Heart right ventricle (tissue), 16 donors: ENCODE measurements around the gene SPDYE6. TPM values are rescaled to one million over a fixed set of nuclear protein-coding genes. Genes with fewer than 3 reads are reported as not detected.

Experiments
- ATAC-seq, 8 donors: fragments of 200-7000 bp; cut with Tn5 transposase; one replicate each; pipeline ENCODE4 v1.9.1; 2020; ENCODE audit warnings: mild to moderate bottlenecking in 8 of 8, moderate library complexity in 8 of 8, moderate number of reproducible peaks in 1 of 8
- DNase-seq, 2 donors: peaks; one replicate each; pipeline ENCODE4 v3.0.0-alpha.2; 2020
- H3K27ac ChIP-seq, 10 donors: fragments of 200-600 bp; sonication (generic) in 2 of 10; one replicate each; pipeline versions ENCODE4 v1.5.0 to v1.8.0; 2020 to 2022; ENCODE audit warnings: mild to moderate bottlenecking in 3 of 10
- H3K27me3 ChIP-seq, 7 donors: fragments of 200-600 bp; one replicate each; pipeline ENCODE4 v1.8.0; 2021 to 2022; ENCODE audit warnings: mild to moderate bottlenecking in 2 of 7
- H3K36me3 ChIP-seq, 9 donors: fragments of 200-600 bp; sonication (generic) in 1 of 9; one replicate each; pipeline versions ENCODE4 v1.5.0 to v1.8.0; 2020 to 2022; ENCODE audit warnings: mild to moderate bottlenecking in 2 of 9
- H3K4me1 ChIP-seq, 9 donors: fragments of 200-600 bp; sonication (generic) in 1 of 9; one replicate each; pipeline versions ENCODE4 v1.5.0 to v1.8.0; 2020 to 2022; ENCODE audit warnings: mild to moderate bottlenecking in 4 of 9
- H3K4me3 ChIP-seq, 10 donors: fragments of 200-600 bp; sonication (generic) in 2 of 10; one replicate each; pipeline versions ENCODE4 v1.5.0 to v1.8.0; 2020 to 2022; ENCODE audit warnings: mild to moderate bottlenecking in 7 of 10, moderate library complexity in 2 of 10
- H3K9me3 ChIP-seq, 11 donors: fragments of 200-600 bp in 10 of 11; sonication (generic) in 2 of 11; one replicate each; pipeline versions ENCODE4 v1.5.0 to v1.8.0; 2013 to 2022; ENCODE audit warnings: mild to moderate bottlenecking in 2 of 11, control low read depth in 1 of 11, moderate library complexity in 1 of 11
- WGBS, 2 donors: extraction: QIAGEN DNeasy Blood & Tissue Kit; methylation state at CpG; one replicate each; pipeline ENCODE4 v1.1.7; 2013; ENCODE audit warnings: inconsistent platforms in 1 of 2; 5-methylcytosine and 5-hydroxymethylcytosine counted together
- intact Hi-C, 10 donors: fragments of 100-400 bp; cut with DNase I; formaldehyde crosslinking; loops; one replicate each; pipeline versions ENCODE4 v1.11.1 to v1.14.2; 2022
- polyA plus RNA-seq, 2 donors: library from polyadenylated mRNA; stranded (reverse); fragments of 200-250 nt; gene quantifications; one replicate each; pipeline ENCODE4 v1.2.3, GENCODE V29; 2013
- total RNA-seq, 10 donors: library from RNA; stranded (reverse); fragmentation: NEBNext Ultra II Directional in 3 of 10; extraction: Animal tissue kit (Norgen Biotek cat#: 25700) in 3 of 10; gene quantifications; one replicate each; pipeline versions ENCODE4 v1.2.1 to v1.2.4, GENCODE V29; 2021 to 2023
- TF ChIP-seq, protein P1 (sequence below), 9 donors: fragments of 200-600 bp; sonication (generic) in 2 of 9; IDR thresholded peaks; one replicate each; pipeline versions ENCODE4 v1.5.0 to v1.8.0; 2021 to 2022; ENCODE audit warnings: antibody characterized with exemption in 9 of 9, mild to moderate bottlenecking in 5 of 9, moderate library complexity in 1 of 9
- donor health status: Arrhythmogenic right ventricular cardiomyopathy.
- donor health status: ischemic (EF 13 %, LVEDD 7.1; RV severe dilation, severe dysfunction).
- donor health status: healthy with polysubstance abuse.
- donor health status: DM: no; HTN: yes; CAD: no.
- donor health status: DM: no; HTN: no; CAD: no.
- donor health status: ischemic (EF 25% LVEDD 6.9; RV normal size, moderate dysfunction).
- donor health status: ischemic (EF 25% LVEDD 5.7; RV mildly dilated, moderate dysfunction).
- donor health status: healthy.
- donor health status: DM: yes; HTN: yes; CAD: no.
- donor health status: Ischemic cardiomyopathy.
- donor health status: ischemic (EF 35%, LVEDD 5.7; RV mildly dilated, moderate dysfunction).
- donor health status: nonischemic (EF 11% LVEDD 7.7; RV severe dilation, severe dysfunction).
- donor health status: DM: yes; HTN: yes; CAD: no.
- donor health status: PGD.
- donor health status: ischemic (EF 29% LVEDD 5.4; RV normal size, mild dysfunction).
- donor health status: nonischemic (EF 23%, LVEDD 6.1; RV moderate dilation, normal function).

SPDYE6 gene
- total and polyA plus RNA-seq, 12 donors, result 0.03 to 0.29 TPM; not detected in 10

GRCh38 chr7:102393467-102393866 is 37.2 kb upstream of the SPDYE6 start:
- peaks cover 0 to 18% (median 14%) of the 10 kb centered on the region in 9 donors for H3K4me1 ChIP-seq
- H3K27ac ChIP-seq, result no peak overlapping the region
- ATAC-seq, result no peak
- intact Hi-C loops, result loop anchor here in 3 of 10 donors (5.0 to 10.0 kb wide), 3 partner anchors 111 to 851 kb away; no protein-coding TSS in a partner anchor
- no peak overlapping the region for H3K4me3 ChIP-seq
- H3K9me3 ChIP-seq, result no peaks in the 10 kb centered on the region
- TF ChIP-seq, protein P1, sequence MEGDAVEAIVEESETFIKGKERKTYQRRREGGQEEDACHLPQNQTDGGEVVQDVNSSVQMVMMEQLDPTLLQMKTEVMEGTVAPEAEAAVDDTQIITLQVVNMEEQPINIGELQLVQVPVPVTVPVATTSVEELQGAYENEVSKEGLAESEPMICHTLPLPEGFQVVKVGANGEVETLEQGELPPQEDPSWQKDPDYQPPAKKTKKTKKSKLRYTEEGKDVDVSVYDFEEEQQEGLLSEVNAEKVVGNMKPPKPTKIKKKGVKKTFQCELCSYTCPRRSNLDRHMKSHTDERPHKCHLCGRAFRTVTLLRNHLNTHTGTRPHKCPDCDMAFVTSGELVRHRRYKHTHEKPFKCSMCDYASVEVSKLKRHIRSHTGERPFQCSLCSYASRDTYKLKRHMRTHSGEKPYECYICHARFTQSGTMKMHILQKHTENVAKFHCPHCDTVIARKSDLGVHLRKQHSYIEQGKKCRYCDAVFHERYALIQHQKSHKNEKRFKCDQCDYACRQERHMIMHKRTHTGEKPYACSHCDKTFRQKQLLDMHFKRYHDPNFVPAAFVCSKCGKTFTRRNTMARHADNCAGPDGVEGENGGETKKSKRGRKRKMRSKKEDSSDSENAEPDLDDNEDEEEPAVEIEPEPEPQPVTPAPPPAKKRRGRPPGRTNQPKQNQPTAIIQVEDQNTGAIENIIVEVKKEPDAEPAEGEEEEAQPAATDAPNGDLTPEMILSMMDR (IDR thresholded peaks at IDR 0.05), result no peak
- 88 to 91% methylated on average over 9 of the region's 9 CpGs for WGBS, 2 donors
- DNase-seq, result no peak
- no peaks in the 10 kb centered on the region for H3K27me3 ChIP-seq
- H3K36me3 ChIP-seq, result peaks cover 0 to 41% (median 0%) of the 10 kb centered on the region in 9 donors

DNA sequence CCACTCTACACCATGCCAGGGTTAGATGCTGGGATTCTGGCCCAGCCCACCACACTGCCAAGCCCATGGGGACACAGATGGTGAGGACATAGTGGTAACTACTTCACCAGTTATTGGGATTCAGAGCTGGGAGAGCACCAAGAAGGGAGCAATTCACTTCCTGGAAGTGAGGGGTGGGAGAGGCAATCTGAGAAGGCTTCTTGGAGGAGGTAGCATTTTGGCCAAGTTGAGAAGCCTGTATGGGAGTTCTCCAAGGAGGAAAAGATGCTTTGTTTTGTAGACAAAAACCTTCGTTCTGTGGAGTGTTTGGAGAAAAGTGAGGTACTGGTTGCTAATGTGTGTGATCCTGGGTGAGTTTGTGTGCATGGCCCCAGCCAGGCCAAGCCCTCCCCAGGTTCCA is 36.1 kb upstream of the SPDYE6 start:
- Histone ChIP-seq H3K4me1 (peaks cover 0 to 16% (median 11%) of the 10 kb centered on the region in 9 donors), H3K4me3 (no peak overlapping the region), H3K27me3 (no peaks in the 10 kb centered on the region), H3K27ac (no peak overlapping the region), H3K36me3 (peaks cover 0 to 41% (median 0%) of the 10 kb centered on the region in 9 donors), H3K9me3 (no peaks in the 10 kb centered on the region)
- no peak for DNase-seq
- no peak for ATAC-seq
- TF ChIP-seq, protein P1 (IDR thresholded peaks at IDR 0.05), result no peak
- intact Hi-C loops, result loop anchor here in 3 of 10 donors (5.0 to 10.0 kb wide), 3 partner anchors 110 to 850 kb away; no protein-coding TSS in a partner anchor
- WGBS, 2 donors, result 89 to 100% methylated on average over 1 of the region's 1 CpG

DNA sequence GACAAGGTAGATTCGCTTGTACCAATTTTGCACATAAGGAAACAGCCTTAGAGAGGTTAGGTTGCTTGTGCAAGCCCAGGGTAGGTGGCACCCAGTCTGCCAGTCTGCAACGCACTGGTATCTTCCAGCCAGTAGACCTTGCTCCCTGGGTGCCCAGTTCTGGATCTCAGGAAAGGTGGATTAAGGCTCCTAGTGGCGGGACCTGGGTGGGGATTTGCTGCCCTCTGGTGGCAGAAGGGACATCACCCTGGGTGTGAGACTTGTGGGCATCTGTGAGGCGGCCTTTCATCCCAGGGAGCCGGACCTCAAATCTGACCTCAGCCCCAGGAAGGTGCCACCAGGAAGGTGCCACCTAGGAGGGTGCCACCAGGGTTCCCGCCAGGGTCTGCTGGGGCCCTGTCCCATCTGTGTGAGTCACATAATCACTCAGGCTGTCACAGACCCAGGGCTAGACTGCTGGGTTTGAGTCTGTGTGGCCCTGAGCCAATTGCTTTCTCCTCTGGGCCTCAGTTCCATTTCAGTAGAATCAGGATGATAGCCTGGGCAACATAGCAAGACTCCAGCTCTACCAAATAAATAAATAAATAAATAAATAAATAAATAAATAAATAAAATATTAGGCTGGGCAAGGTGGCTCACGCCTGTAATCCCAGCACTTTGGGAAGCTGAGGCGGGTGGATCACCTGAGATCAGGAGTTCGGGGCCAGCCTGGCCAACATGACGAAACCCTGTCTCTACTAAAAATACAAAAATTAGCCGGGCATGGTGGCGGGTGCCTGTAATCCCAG is 34.6 kb upstream of the SPDYE6 start:
- Histone ChIP-seq H3K9me3 (no peaks in the 10 kb centered on the region), H3K27ac (no peak overlapping the region), H3K27me3 (no peaks in the 10 kb centered on the region), H3K36me3 (peaks cover 0 to 55% (median 0%) of the 10 kb centered on the region in 9 donors), H3K4me1 (peaks cover 0 to 8% (median 6%) of the 10 kb centered on the region in 9 donors), H3K4me3 (no peak overlapping the region)
- WGBS, 2 donors, result 64 to 68% methylated on average over 10 to 12 of the region's 12 CpGs
- intact Hi-C loops, result loop anchor here (1.0 to 10.0 kb wide), 10 partner anchors 104 to 849 kb away; partner anchors contain the start of gene SH2B2 (in 1 of the 10)
- peak; percentile 74 to 84 (median 82) for ATAC-seq
- TF ChIP-seq, protein P1 (IDR thresholded peaks at IDR 0.05), result peak; percentile 82 to 96 (median 93)
- peak; percentile 78 to 81 for DNase-seq

DNA sequence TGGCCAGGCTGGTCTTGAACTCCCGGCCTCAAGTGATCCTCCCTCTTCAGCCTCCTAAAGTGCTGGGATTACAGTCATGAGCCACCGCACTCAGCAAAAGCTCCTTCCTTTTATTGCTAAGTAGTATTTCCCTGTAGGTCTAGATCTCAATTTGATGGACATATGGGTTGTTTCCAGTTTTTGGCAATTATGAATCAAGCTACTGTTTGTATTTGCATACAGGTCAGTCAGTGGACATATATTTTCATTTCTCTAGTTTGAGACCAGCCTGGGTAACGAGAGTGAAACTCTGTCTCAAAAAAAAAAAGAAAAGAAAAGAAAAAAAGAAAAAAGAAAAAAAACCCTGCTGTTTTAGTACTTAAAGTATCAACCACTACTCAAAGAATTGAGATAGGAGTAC is 33.6 kb upstream of the SPDYE6 start:
- TF ChIP-seq, protein P1 (IDR thresholded peaks at IDR 0.05), result no peak
- DNase-seq (no peak), ATAC-seq (no peak)
- no peaks in the 10 kb centered on the region for H3K27me3 ChIP-seq
- no peak overlapping the region for H3K27ac ChIP-seq
- H3K9me3 ChIP-seq, result no peaks in the 10 kb centered on the region
- intact Hi-C loops, result loop anchor here (1.0 to 10.0 kb wide), 10 partner anchors 103 to 848 kb away; partner anchors contain the start of gene SH2B2 (in 1 of the 10)
- WGBS, 2 donors, result 91 to 92% methylated on average over 3 of the region's 3 CpGs
- H3K4me1 ChIP-seq, result peaks cover 0 to 6% (median 0%) of the 10 kb centered on the region in 9 donors
- H3K36me3 ChIP-seq, result peaks cover 0 to 64% (median 0%) of the 10 kb centered on the region in 9 donors
- H3K4me3 ChIP-seq, result no peak overlapping the region
